Activated CD4-positive, alpha-beta T cell treated with anti-CD3 and anti-CD28 coated beads, Interleukin-2, amount 10 ng/mL, durations not matched to agents 7 days and 5 days (primary cell): ENCODE results near the gene SPEF2. TPM values are rescaled to one million over a fixed set of nuclear protein-coding genes. Genes with fewer than 3 reads are reported as not detected.

Source experiments
- CTCF ChIA-PET: fragments of 350-600 bp; sonication (Branson Sonifier 250); formaldehyde crosslinking; loops from one replicate; lab custom pipeline; 2021; ENCODE audit warnings: antibody characterized with exemption; lab: Charles Lee
- POLR2A ChIA-PET: fragments of 350-600 bp; sonication (Branson Sonifier 250); formaldehyde crosslinking; loops from one replicate; lab custom pipeline; 2021; ENCODE audit warnings: antibody characterized with exemption; lab: Charles Lee
- DNase-seq: peaks from one replicate; pipeline ENCODE4 v3.0.0-alpha.2; 2020
- H3K27ac Mint-ChIP-seq: one replicate; pipeline ENCODE4 v1.8.0; 2021; ENCODE audit warnings: mild to moderate bottlenecking, moderate library complexity, mixed read lengths
- H3K27me3 Mint-ChIP-seq: one replicate; pipeline ENCODE4 v1.8.0; 2021; ENCODE audit warnings: mixed read lengths
- H3K36me3 Mint-ChIP-seq: one replicate; pipeline ENCODE4 v1.8.0; 2021; ENCODE audit warnings: low read depth, mixed read lengths
- H3K4me1 Mint-ChIP-seq: one replicate; pipeline ENCODE4 v1.8.0; 2021; ENCODE audit warnings: mixed read lengths
- H3K4me3 Mint-ChIP-seq: one replicate; pipeline ENCODE4 v1.8.0; 2021; ENCODE audit warnings: mild to moderate bottlenecking, moderate library complexity, mixed read lengths
- H3K9me3 Mint-ChIP-seq: one replicate; pipeline ENCODE4 v1.8.0; 2021; ENCODE audit warnings: mixed read lengths
- total RNA-seq, 2 experiments: library from RNA; stranded (reverse); gene quantifications; one replicate each; pipeline ENCODE4 v1.2.3, GENCODE V29; 2021

Gene SPEF2
- total RNA-seq, 2 experiments from 2014 or later: 5.9 to 9.1 TPM

DNA sequence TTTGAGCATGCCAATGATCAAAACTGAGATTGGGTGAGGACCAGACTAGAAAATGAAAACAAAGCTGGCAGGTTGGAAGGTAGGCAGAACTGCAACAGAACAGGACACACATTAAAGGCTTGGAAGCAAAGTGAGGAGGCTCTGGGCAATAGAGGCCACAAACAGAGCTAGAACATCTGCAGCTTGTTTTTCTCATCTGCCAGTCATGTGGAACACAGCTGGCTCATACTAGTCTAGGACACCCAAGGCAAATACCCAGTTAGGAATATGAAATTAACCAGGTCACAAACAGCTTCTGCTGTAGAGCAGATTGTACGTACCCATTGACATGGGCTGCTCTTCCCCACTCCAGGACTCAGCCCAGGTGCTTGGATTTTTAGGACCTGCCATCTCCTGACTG is 61.7 kb downstream of the SPEF2 start:
- ChIA-PET CTCF (interaction anchor here (1.3 to 1.8 kb wide), 2 partner anchors 250 to 252 kb away, joined by 3 to 4 read pairs; no protein-coding TSS in a partner anchor), POLR2A (no interaction called here)
- H3K9me3 Mint-ChIP-seq: peaks cover 7% of the 10 kb centered on the region
- DNase-seq: no peak
- peaks cover 14% of the 10 kb centered on the region for H3K36me3 Mint-ChIP-seq
- H3K4me3 Mint-ChIP-seq: no peak overlapping the region
- no peak overlapping the region for H3K27ac Mint-ChIP-seq
- H3K4me1 Mint-ChIP-seq: peaks cover 23% of the 10 kb centered on the region
- H3K27me3 Mint-ChIP-seq: no peaks in the 10 kb centered on the region

DNA sequence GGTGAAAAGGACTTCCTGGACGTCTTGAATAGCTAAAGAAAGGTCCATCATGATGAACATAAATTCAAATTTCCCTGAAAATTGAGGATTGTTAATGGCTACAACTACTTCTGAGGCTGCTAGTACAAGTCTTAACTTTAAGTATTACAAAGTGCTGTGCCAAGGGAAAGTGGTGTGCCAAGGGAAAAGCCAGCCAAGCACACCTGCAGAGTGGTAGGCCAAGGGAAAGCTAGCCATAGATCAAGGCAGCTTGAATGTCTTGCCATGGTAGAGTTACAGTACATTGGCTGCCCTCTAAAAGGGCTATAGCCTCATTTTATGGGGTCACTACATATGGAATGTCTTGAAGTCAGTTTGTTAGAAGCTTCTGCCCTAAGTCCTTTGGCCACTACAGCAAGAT is 64.2 kb downstream of the SPEF2 start:
- Mint-ChIP-seq H3K27me3 (no peaks in the 10 kb centered on the region), H3K4me1 (peaks cover 19% of the 10 kb centered on the region), H3K36me3 (peaks cover 3% of the 10 kb centered on the region), H3K4me3 (no peak overlapping the region), H3K9me3 (peaks cover 4% of the 10 kb centered on the region), H3K27ac (no peak overlapping the region)
- ChIA-PET POLR2A (no interaction called here), CTCF (interaction anchor here (0.6 to 1.7 kb wide), 3 partner anchors 18 to 1599 kb away, joined by 3 to 5 read pairs (median 5); no protein-coding TSS in a partner anchor)
- no peak for DNase-seq

DNA sequence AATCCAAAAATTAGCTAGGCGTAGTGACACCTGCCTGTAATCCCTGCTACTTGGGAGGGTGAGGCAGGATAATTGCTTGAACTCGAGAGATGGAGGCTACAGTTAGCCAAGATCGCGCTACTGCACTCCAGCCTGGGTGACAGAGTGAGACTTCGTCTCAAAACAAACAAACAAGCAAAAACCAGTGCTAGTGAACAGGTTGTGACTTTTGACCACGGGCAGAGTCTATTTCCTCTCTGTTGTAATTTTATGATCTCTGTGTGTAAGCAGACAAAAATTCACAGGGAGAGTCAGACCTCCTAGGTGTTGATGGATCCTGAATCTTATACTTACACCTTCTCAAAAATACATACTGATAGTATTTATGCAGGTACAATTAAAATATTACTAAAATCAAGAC is 65.8 kb downstream of the SPEF2 start:
- Mint-ChIP-seq H3K36me3 (peaks cover 3% of the 10 kb centered on the region), H3K27ac (no peak overlapping the region), H3K4me1 (peaks cover 19% of the 10 kb centered on the region), H3K4me3 (no peak overlapping the region), H3K9me3 (peaks cover 4% of the 10 kb centered on the region), H3K27me3 (no peaks in the 10 kb centered on the region)
- ChIA-PET CTCF (interaction anchor here (1.3 to 1.5 kb wide), 2 partner anchors 29 to 243 kb away, joined by 3 read pairs; no protein-coding TSS in a partner anchor), POLR2A (no interaction called here)
- DNase-seq: no peak

DNA sequence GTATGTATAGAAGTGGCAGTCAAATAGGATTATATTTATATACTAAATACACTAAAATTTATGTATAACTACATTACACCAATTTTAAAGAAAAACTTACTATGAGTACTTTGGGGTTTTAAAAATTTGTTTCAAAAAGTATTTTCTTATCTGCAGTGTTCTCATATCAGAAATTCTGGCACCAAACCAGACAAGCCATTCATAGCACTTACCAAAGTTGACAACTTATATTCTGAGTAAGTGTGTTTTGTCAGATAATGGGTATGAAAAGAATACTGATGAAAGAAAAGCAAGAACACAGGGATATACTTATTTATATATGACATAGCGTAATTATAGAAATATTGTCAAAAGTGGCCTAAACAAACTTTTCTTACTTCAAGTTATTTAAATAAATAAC is 67.5 kb downstream of the SPEF2 start:
- ChIA-PET POLR2A (interaction anchor here (0.7 kb wide), 1 partner anchor 47 kb away, joined by 3 read pairs; no protein-coding TSS in a partner anchor), CTCF (no interaction called here)
- no peak overlapping the region for H3K4me3 Mint-ChIP-seq
- H3K9me3 Mint-ChIP-seq: peaks cover 4% of the 10 kb centered on the region
- H3K4me1 Mint-ChIP-seq: peaks cover 3% of the 10 kb centered on the region
- peaks cover 3% of the 10 kb centered on the region for H3K36me3 Mint-ChIP-seq
- no peaks in the 10 kb centered on the region for H3K27me3 Mint-ChIP-seq
- no peak overlapping the region for H3K27ac Mint-ChIP-seq
- no peak for DNase-seq

DNA sequence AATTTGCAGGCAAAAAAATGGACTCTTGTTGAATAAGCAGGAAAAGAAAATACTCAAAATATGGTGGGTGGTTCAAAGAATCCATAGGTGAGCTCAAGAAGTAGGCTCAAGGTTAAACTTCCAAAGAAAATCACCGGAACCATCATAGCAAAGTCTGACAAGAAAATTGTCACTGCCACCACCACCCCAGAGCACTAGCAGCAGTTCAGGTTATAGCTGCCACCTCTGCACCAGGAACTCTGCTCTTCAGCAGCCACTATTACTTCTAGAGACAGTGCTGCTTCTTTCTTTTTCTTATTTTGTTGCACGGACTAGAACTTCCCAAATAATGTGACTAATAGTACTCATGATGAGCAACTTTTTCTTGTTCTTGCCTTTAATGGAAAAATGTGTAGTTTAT is 70.3 kb downstream of the SPEF2 start:
- CTCF ChIA-PET: no interaction called here
- Mint-ChIP-seq H3K4me3 (no peak overlapping the region), H3K27me3 (no peaks in the 10 kb centered on the region), H3K27ac (no peak overlapping the region), H3K4me1 (no peaks in the 10 kb centered on the region), H3K9me3 (peaks cover 3% of the 10 kb centered on the region), H3K36me3 (peaks cover 7% of the 10 kb centered on the region)
- POLR2A ChIA-PET: no interaction called here
- DNase-seq: no peak

DNA sequence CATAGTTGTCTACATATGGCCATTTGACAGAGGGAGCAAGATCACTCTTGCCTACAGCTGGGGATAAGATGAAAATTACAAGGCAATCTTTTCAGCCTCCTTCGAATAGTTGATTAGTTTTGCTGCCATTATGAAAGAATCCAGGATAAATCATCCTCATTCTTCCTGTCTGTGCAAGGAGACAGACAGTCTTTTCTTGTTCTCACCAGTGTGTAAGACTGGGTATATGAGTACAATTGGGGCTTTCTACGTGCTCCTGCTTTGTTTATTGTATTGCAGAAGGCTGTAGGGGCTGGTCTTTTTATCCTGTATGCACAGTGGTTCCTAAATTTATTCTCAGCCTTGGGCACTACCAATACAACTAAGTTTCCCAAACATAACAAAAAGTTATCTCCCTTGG is 76.8 kb downstream of the SPEF2 start:
- CTCF ChIA-PET: interaction anchor here (1.0 to 1.3 kb wide), 2 partner anchors 30 to 43 kb away, joined by 3 read pairs; no protein-coding TSS in a partner anchor
- no peak for DNase-seq
- POLR2A ChIA-PET: no interaction called here

DNA sequence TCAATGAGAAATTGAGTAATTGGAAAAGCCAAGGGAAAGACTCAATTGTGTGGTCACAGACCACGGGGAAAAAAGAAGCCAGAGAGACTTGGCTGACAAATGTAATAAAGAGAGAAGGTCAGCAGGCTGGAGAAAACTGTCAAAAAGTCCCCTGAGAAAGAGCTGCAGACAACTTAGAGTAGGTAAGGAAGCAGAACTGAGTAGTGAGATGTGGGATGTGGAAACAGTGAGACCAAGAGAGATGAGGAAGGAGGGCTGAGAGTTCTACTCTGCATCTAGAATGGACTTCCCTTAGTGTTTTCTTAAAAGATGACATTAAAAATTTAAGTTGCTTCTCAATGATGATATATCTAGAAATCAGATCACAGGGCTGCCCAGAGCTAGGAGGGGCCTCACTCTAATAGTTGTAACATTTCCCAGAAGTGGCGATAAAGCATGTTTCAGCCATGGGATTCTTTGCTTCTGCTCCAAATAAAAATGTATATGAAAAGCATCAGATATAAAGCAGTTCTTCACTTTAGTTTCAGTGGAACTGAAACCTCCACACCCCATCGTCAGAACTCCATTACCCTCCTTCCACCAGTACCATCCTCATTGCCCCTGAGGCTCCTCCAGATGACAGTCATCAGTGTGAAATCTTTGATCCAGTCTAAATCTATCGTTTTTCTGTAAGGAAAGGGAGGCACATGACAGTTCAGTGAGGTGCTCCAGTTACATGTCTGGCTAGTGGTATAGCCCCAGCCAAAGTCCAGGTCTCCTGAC is 80.6 kb downstream of the SPEF2 start:
- Mint-ChIP-seq H3K27ac (no peak overlapping the region), H3K4me1 (no peaks in the 10 kb centered on the region), H3K27me3 (no peaks in the 10 kb centered on the region), H3K36me3 (peaks cover 14% of the 10 kb centered on the region), H3K9me3 (peaks cover 3% of the 10 kb centered on the region), H3K4me3 (no peak overlapping the region)
- CTCF ChIA-PET: no interaction called here
- no peak for DNase-seq
- POLR2A ChIA-PET: no interaction called here

More for the DNA sequence above, 76.8 kb downstream of the SPEF2 start:
- no peaks in the 10 kb centered on the region for H3K27me3 Mint-ChIP-seq
- no peaks in the 10 kb centered on the region for H3K4me1 Mint-ChIP-seq
- peaks cover 6% of the 10 kb centered on the region for H3K9me3 Mint-ChIP-seq
- no peak overlapping the region for H3K27ac Mint-ChIP-seq
- H3K36me3 Mint-ChIP-seq: peaks cover 19% of the 10 kb centered on the region
- H3K4me3 Mint-ChIP-seq: no peak overlapping the region

DNA sequence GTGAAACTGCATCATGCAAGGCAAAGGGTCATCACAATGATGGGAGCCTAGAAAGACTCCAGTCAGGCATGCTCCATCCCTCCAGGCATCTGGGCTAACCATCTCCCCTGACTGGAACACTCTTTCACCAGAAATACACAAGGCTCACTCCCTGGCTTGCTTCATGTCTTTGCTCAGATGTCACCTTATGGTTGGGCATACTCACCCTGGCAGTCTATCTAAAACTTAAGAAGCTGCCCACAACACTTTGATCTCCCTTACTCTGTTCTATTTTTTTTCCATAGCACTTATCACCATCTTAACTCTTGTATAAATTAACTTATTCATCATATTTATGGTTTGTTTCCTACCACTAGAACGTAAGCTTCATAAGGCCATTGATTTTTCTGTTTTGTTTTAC is 90.0 kb downstream of the SPEF2 start:
- H3K4me1 Mint-ChIP-seq: no peaks in the 10 kb centered on the region
- H3K36me3 Mint-ChIP-seq: peaks cover 4% of the 10 kb centered on the region
- no peak overlapping the region for H3K27ac Mint-ChIP-seq
- no peak overlapping the region for H3K4me3 Mint-ChIP-seq
- H3K9me3 Mint-ChIP-seq: peaks cover 5% of the 10 kb centered on the region
- ChIA-PET POLR2A (no interaction called here), CTCF (interaction anchor here (1.0 kb wide), 1 partner anchor 37 kb away, joined by 3 read pairs; no protein-coding TSS in a partner anchor)
- DNase-seq: no peak
- H3K27me3 Mint-ChIP-seq: no peaks in the 10 kb centered on the region

DNA sequence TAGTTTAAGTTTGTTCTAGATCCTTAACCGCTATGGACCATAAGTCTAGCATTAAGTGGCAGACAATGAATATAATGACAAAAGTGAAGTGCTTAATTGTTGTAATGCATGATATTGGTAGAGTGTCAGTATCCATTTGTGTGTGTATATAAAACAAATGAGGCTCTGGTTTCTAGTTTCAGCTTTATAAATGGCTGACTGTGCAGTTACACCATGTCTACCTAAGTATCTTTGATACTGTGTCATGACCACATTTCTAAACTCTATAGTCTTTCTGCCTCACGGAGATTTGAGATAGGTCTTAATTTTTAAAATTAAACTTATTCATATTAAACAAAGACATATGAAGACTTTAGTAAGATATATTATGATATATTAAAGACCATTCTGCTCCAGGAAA is 92.0 kb downstream of the SPEF2 start:
- Mint-ChIP-seq H3K36me3 (peaks cover 4% of the 10 kb centered on the region), H3K27ac (no peak overlapping the region), H3K4me3 (no peak overlapping the region), H3K9me3 (peaks cover 5% of the 10 kb centered on the region), H3K4me1 (no peaks in the 10 kb centered on the region), H3K27me3 (no peaks in the 10 kb centered on the region)
- ChIA-PET CTCF (interaction anchor here (1.4 kb wide), 1 partner anchor 59 kb away, joined by 3 read pairs; no protein-coding TSS in a partner anchor), POLR2A (no interaction called here)
- DNase-seq: no peak

DNA sequence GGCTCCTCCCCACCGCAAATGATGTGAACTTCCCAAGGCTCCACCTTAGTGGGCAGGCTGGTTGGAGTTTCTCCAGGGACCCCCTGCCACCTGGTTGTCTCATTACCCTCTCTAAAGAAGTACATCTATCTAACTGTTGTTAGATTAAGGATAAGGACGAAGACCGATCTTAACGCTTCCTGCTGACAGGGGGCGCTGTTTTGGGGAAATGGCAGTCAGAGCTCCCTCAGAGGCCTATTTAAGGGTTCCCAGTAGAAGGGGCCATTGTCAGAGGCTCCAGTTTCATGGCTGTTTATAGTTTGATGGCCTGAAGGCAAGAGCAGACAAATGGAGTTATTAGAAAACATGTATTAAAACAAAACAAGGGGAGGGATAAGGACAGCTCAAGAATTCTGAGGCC is 100.1 kb downstream of the SPEF2 start:
- ChIA-PET POLR2A (no interaction called here), CTCF (no interaction called here)
- Mint-ChIP-seq H3K4me3 (no peak overlapping the region), H3K36me3 (peaks cover 5% of the 10 kb centered on the region), H3K27me3 (no peaks in the 10 kb centered on the region), H3K9me3 (peaks cover 7% of the 10 kb centered on the region), H3K27ac (no peak overlapping the region), H3K4me1 (no peaks in the 10 kb centered on the region)
- no peak for DNase-seq

DNA sequence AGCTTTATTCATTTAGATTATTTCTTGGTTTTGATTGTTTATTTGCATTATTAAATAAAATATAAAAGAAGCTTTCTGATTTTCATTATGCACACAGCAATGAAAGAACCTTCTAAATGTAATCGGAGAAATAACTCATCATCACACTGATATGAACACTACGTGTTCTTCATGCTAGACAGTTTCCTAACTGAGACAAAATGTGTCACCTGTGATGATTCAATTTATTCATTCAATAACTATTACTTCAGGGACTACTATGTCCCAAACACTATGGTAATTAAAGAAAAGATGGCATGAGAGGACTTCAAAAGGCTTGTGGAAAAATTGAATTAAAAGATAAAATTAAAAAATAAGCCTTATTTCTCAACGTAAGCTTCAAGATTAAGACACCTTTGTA is 118.1 kb downstream of the SPEF2 start:
- CTCF ChIA-PET: interaction anchor here (0.6 to 1.7 kb wide), 3 partner anchors 10 to 117 kb away, joined by 3 to 4 read pairs (median 3); no protein-coding TSS in a partner anchor
- POLR2A ChIA-PET: no interaction called here

DNA sequence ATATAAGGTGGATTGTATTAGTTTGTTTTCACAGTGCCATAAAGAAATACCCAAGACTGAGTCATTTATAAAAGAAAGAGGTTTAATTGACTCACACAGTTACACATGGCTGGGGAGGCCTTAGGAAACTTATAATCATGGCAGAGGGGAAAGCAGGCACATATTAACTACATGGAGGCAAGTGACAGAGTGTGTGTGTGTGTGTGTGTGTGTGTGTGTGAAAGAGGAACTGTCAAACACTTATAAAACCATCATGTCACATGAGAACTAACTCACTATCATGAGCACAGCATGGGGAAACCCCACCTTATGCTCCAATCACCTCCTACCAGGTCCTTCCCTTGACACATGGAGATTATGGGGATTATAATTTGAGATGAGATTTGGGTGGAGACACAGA is 118.6 kb downstream of the SPEF2 start:
- POLR2A ChIA-PET: no interaction called here
- Mint-ChIP-seq H3K9me3 (peaks cover 13% of the 10 kb centered on the region), H3K27me3 (no peaks in the 10 kb centered on the region), H3K4me1 (peaks cover 14% of the 10 kb centered on the region), H3K4me3 (no peak overlapping the region), H3K36me3 (peaks cover 9% of the 10 kb centered on the region), H3K27ac (no peak overlapping the region)
- CTCF ChIA-PET: interaction anchor here (1.4 kb wide), 1 partner anchor 14 kb away, joined by 3 read pairs; no protein-coding TSS in a partner anchor
- DNase-seq: no peak

More for the DNA sequence above, 118.1 kb downstream of the SPEF2 start:
- Mint-ChIP-seq H3K4me3 (no peak overlapping the region), H3K9me3 (peaks cover 13% of the 10 kb centered on the region), H3K4me1 (peaks cover 11% of the 10 kb centered on the region), H3K27ac (no peak overlapping the region), H3K27me3 (no peaks in the 10 kb centered on the region), H3K36me3 (peaks cover 8% of the 10 kb centered on the region)
- no peak for DNase-seq

DNA sequence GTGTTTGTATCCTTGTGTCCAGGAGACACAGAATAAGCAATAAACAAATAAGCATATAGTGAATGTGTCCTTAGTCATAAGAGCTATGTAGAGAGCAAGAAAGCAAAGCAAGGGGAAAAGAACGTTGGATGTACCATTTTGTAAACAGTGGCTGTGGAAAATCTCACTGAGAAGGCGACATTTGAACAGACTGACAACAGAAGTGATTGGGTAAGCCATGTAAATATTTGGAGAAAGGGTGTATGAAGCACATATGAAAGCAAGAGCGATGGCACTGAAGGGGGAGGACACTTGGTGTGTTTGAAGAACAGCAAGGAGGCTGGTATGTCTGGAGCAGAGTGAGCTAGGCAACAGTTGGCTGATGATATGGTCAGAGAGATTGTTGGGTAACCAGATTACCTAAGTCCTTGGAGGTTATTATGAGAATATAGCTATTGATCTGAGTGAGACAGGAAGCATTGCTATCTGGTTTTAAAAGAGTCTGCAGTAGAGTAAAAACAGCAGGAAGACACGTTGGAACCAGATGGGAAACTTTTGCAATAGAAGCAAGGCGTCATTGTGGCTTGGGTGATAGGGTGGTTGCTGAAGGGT is 123.6 kb downstream of the SPEF2 start:
- peaks cover 23% of the 10 kb centered on the region for H3K4me1 Mint-ChIP-seq
- peak overlapping the region; percentile 7 for H3K27ac Mint-ChIP-seq
- ChIA-PET CTCF (no interaction called here), POLR2A (no interaction called here)
- peaks cover 19% of the 10 kb centered on the region for H3K9me3 Mint-ChIP-seq
- no peak overlapping the region for H3K4me3 Mint-ChIP-seq
- H3K27me3 Mint-ChIP-seq: no peaks in the 10 kb centered on the region
- DNase-seq: no peak
- H3K36me3 Mint-ChIP-seq: peaks cover 17% of the 10 kb centered on the region
